ENCODE results near the gene CLCN3. TPM values are rescaled to one million over a fixed set of nuclear protein-coding genes. Genes with fewer than 3 reads are reported as not detected.
"Not testable (repeated sequence)": the region's sequence is repeated elsewhere in the genome, so short reads cannot be mapped to it uniquely, and the experiment has no call there.

CLCN3 gene
- total RNA-seq, 6 experiments from 2014 or later: 32.9 to 39.5 (median 35.0) TPM

GRCh38 chr4:169730564-169730963, 110.2 kb downstream of the CLCN3 start:
- no peak for DNase-seq
- TF ChIP-seq CTCF (IDR thresholded peaks at IDR 0.05): no peak
- no peak overlapping the region for H3K4me3 Mint-ChIP-seq
- no peaks in the 10 kb centered on the region for H3K9me3 Mint-ChIP-seq
- H3K4me1 Mint-ChIP-seq (ENCODE audit: low read depth): no peaks in the 10 kb centered on the region
- H3K27me3 Mint-ChIP-seq (ENCODE audit: insufficient read depth): no peaks in the 10 kb centered on the region; the same call in 1 of the 2 replicates
- peaks cover 17% of the 10 kb centered on the region; the same call in 1 of the 2 replicates for H3K36me3 Mint-ChIP-seq (ENCODE audit: low read depth)
- H3K27ac Mint-ChIP-seq: no peak overlapping the region

GRCh38 chr4:169738604-169739003, 118.2 kb downstream of the CLCN3 start:
- not testable (repeated sequence) for H3K4me1 Mint-ChIP-seq (ENCODE audit: low read depth); DNase-seq; H3K27me3 Mint-ChIP-seq (ENCODE audit: insufficient read depth); H3K4me3 Mint-ChIP-seq; H3K9me3 Mint-ChIP-seq; H3K27ac Mint-ChIP-seq
- peaks cover 19% of the 10 kb centered on the region; the same call in 1 of the 2 replicates for H3K36me3 Mint-ChIP-seq (ENCODE audit: low read depth)

- Mint-ChIP-seq H3K27ac (no peak overlapping the region), H3K9me3 (no peaks in the 10 kb centered on the region), H3K4me3 (no peak overlapping the region), H3K4me1 (ENCODE audit: low read depth) (peaks cover 24% of the 10 kb centered on the region), H3K36me3 (ENCODE audit: low read depth) (peaks cover 28% of the 10 kb centered on the region; the same call in 1 of the 2 replicates), H3K27me3 (ENCODE audit: insufficient read depth) (no peaks in the 10 kb centered on the region)
- DNase-seq: no peak
- TF ChIP-seq CTCF (IDR thresholded peaks at IDR 0.05): no peak
Measured at GRCh38 chr4:169741569-169741968, 121.2 kb downstream of the CLCN3 start.

GRCh38 chr4:169744601-169745000, 124.2 kb downstream of the CLCN3 start:
- DNase-seq: peak; percentile 11
- Mint-ChIP-seq H3K9me3 (no peaks in the 10 kb centered on the region), H3K27ac (peak overlapping the region; percentile 77), H3K27me3 (ENCODE audit: insufficient read depth) (no peaks in the 10 kb centered on the region), H3K4me3 (peak overlapping the region; percentile 63; the same call in 1 of the 2 replicates), H3K36me3 (ENCODE audit: low read depth) (peaks cover 12% of the 10 kb centered on the region; the same call in 1 of the 2 replicates), H3K4me1 (ENCODE audit: low read depth) (peaks cover 24% of the 10 kb centered on the region)
- no peak for TF ChIP-seq CTCF (IDR thresholded peaks at IDR 0.05)

GRCh38 chr4:169745291-169745690, 124.9 kb downstream of the CLCN3 start:
- Mint-ChIP-seq H3K4me3 (peak overlapping the region; percentile 63), H3K4me1 (ENCODE audit: low read depth) (peaks cover 24% of the 10 kb centered on the region)
- TF ChIP-seq CTCF (IDR thresholded peaks at IDR 0.05): no peak

GRCh38 chr4:169756971-169757574, 136.7 kb downstream of the CLCN3 start:
- Mint-ChIP-seq H3K4me1 (ENCODE audit: low read depth) (peaks cover 19% of the 10 kb centered on the region), H3K4me3 (peak overlapping the region; percentile 91), H3K27me3 (ENCODE audit: insufficient read depth) (no peaks in the 10 kb centered on the region; the same call in 1 of the 2 replicates), H3K27ac (peak overlapping the region; percentile 72), H3K9me3 (no peaks in the 10 kb centered on the region), H3K36me3 (ENCODE audit: low read depth) (no peaks in the 10 kb centered on the region)
- DNase-seq: no peak
- no peak for TF ChIP-seq CTCF (IDR thresholded peaks at IDR 0.05)

More at GRCh38 chr4:169745291-169745690, 124.9 kb downstream of the CLCN3 start:
- H3K9me3 Mint-ChIP-seq: no peaks in the 10 kb centered on the region
- H3K36me3 Mint-ChIP-seq (ENCODE audit: low read depth): peaks cover 12% of the 10 kb centered on the region; the same call in 1 of the 2 replicates
- no peaks in the 10 kb centered on the region for H3K27me3 Mint-ChIP-seq (ENCODE audit: insufficient read depth)
- peak; percentile 60 for DNase-seq
- H3K27ac Mint-ChIP-seq: peak overlapping the region; percentile 77
